Skeletal muscle tissue (tissue), 4 donors: Measurements from ENCODE around the gene KCNK4. TPM values are rescaled to one million over a fixed set of nuclear protein-coding genes. Genes with fewer than 3 reads are reported as not detected.
A peak's percentile ranks its signal among the peaks of the same experiment; 100 is the strongest.

ENCODE experiments used
- H3K27ac ChIP-seq: one replicate; pipeline ENCODE4 v1.7.0; 2013; ENCODE audit warnings: mild to moderate bottlenecking, low read depth, low read length, inconsistent platforms
- H3K27me3 ChIP-seq, 3 donors: one replicate each; pipeline ENCODE4 v1.7.0; 2013; ENCODE audit warnings: low read length in 3 of 3; ENCODE audit not compliant: control insufficient read depth in 3 of 3, insufficient read depth in 3 of 3
- H3K36me3 ChIP-seq, 3 donors: one replicate each; pipeline ENCODE4 v1.7.0; 2013; ENCODE audit warnings: low read length in 3 of 3; ENCODE audit not compliant: control insufficient read depth in 3 of 3, insufficient read depth in 3 of 3
- H3K4me1 ChIP-seq, 3 donors: one replicate each; pipeline ENCODE4 v1.7.0; 2013; ENCODE audit warnings: low read length in 3 of 3, mild to moderate bottlenecking in 3 of 3; ENCODE audit not compliant: control insufficient read depth in 3 of 3, insufficient read depth in 3 of 3
- H3K4me3 ChIP-seq, 3 donors: one replicate each; pipeline ENCODE4 v1.7.0; 2013; ENCODE audit warnings: low read length in 3 of 3
- H3K9ac ChIP-seq, 3 donors: one replicate each; pipeline ENCODE4 v1.7.0; 2013; ENCODE audit warnings: low read length in 3 of 3, mild to moderate bottlenecking in 3 of 3, moderate library complexity in 2 of 3, low read depth in 1 of 3
- H3K9me3 ChIP-seq, 3 donors: one replicate each; pipeline ENCODE4 v1.7.0; 2013; ENCODE audit warnings: low read length in 3 of 3; ENCODE audit not compliant: control insufficient read depth in 3 of 3
- total RNA-seq: library from RNA; depleted of rRNA; stranded (reverse); fragments of >200 nt; gene quantifications from one replicate; pipeline ENCODE4 v1.2.3, GENCODE V29; 2014
- donor health status: Osteomylitis.

The KCNK4 gene
- total RNA-seq, 1 donor from 2014 or later = not detected

GRCh38 chr11:64252003-64252872 lies 38.9 kb upstream of the KCNK4 start:
- Histone ChIP-seq H3K27ac (no peak overlapping the region), H3K9me3 (no peaks in the 10 kb centered on the region)

DNA sequence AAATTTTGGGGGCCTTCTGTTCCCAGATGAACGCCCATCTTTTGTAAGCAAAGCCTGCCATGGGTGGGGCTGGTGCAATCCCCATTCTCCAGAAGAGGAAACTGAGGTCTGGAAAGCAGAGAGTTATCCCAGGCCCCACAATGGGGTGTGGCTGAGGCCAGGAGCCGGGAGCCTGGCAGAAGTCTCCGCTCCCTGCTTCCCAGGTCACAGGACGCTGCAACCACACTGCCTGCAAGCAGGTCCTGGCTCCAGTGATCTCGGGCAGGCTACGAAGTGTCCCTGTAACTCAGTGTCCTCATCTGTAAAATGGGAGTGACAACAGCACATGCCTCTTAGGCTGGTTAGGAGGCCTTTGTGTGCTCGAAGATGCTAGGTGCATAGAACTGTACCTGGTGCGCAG lies 38.1 kb upstream of the KCNK4 start:
- Histone ChIP-seq H3K36me3 (peaks cover 9 to 15% (median 13%) of the 10 kb centered on the region in 3 donors), H3K27ac (no peak overlapping the region), H3K4me3 (no peak overlapping the region), H3K27me3 (no peaks in the 10 kb centered on the region), H3K9ac (peak overlapping the region in 1 of 3 donors; percentile 54), H3K4me1 (peaks cover 30 to 40% (median 34%) of the 10 kb centered on the region in 3 donors), H3K9me3 (no peaks in the 10 kb centered on the region)

More at GRCh38 chr11:64252003-64252872, 38.9 kb upstream of the KCNK4 start:
- no peaks in the 10 kb centered on the region for H3K27me3 ChIP-seq
- peaks cover 8 to 14% (median 9%) of the 10 kb centered on the region in 3 donors for H3K36me3 ChIP-seq
- H3K4me3 ChIP-seq = peak overlapping the region; percentile 73 to 78 (median 78)
- H3K4me1 ChIP-seq = peaks cover 35 to 46% (median 39%) of the 10 kb centered on the region in 3 donors
- H3K9ac ChIP-seq = peak overlapping the region; percentile 80 to 84 (median 81)

GRCh38 chr11:64253481-64253880 lies 37.6 kb upstream of the KCNK4 start:
- Histone ChIP-seq H3K9ac (peak overlapping the region in 2 of 3 donors; percentile 10 to 54), H3K27me3 (no peaks in the 10 kb centered on the region), H3K36me3 (peaks cover 12 to 20% (median 17%) of the 10 kb centered on the region in 3 donors), H3K4me3 (no peak overlapping the region), H3K27ac (no peak overlapping the region), H3K4me1 (peaks cover 29 to 36% (median 33%) of the 10 kb centered on the region in 3 donors), H3K9me3 (no peaks in the 10 kb centered on the region)

DNA sequence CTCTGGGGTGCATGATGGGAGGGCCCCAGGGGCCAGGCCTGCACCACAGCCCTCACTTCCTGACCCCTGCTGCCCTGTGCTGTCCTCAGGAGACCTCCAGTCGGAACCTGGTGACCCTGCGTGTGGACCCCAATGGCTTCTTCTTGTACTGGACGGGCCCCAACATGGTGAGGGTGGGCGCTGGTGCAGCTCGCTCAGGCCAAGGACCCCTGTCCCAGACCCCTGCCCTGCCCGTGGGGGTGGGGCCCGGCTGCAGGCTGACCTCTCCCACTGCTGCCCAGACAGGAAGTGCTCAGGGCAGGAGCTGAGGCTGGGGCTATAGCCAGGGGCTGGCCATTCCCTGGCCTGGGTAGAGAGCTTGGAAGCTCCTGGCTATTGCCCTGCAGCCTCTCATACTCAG lies 36.8 kb upstream of the KCNK4 start:
- peak overlapping the region in 1 of 3 donors; percentile 54 for H3K9ac ChIP-seq
- H3K4me3 ChIP-seq = no peak overlapping the region
- H3K4me1 ChIP-seq = peaks cover 29 to 36% (median 33%) of the 10 kb centered on the region in 3 donors
- H3K36me3 ChIP-seq = peaks cover 17 to 27% (median 23%) of the 10 kb centered on the region in 3 donors
- H3K9me3 ChIP-seq = no peaks in the 10 kb centered on the region
- H3K27me3 ChIP-seq = no peaks in the 10 kb centered on the region
- no peak overlapping the region for H3K27ac ChIP-seq

GRCh38 chr11:64255135-64256128 lies 35.7 kb upstream of the KCNK4 start:
- Histone ChIP-seq H3K9me3 (no peaks in the 10 kb centered on the region), H3K27ac (no peak overlapping the region), H3K4me1 (peaks cover 29 to 33% (median 32%) of the 10 kb centered on the region in 3 donors), H3K36me3 (peaks cover 27 to 32% (median 31%) of the 10 kb centered on the region in 3 donors), H3K4me3 (no peak overlapping the region), H3K27me3 (no peaks in the 10 kb centered on the region), H3K9ac (no peak overlapping the region)

DNA sequence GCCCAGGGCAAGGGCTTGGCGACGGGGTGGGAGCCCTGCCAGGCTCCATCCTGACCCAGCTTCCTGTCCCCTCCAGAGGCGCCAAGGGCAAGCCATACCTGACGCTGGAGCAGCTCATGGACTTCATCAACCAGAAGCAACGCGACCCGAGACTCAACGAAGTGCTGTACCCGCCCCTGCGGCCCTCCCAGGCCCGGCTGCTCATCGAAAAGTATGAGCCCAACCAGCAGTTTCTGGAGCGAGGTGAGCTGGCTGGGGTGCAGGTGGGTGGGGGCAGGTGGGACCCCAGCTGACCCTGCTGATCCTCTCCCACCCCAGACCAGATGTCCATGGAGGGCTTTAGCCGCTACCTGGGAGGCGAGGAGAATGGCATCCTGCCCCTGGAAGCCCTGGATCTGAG lies 34.8 kb upstream of the KCNK4 start:
- Histone ChIP-seq H3K4me3 (no peak overlapping the region), H3K4me1 (peaks cover 23 to 25% (median 25%) of the 10 kb centered on the region in 3 donors), H3K27me3 (no peaks in the 10 kb centered on the region), H3K9ac (no peak overlapping the region), H3K36me3 (peaks cover 29 to 34% (median 34%) of the 10 kb centered on the region in 3 donors), H3K27ac (no peak overlapping the region), H3K9me3 (no peaks in the 10 kb centered on the region)

DNA sequence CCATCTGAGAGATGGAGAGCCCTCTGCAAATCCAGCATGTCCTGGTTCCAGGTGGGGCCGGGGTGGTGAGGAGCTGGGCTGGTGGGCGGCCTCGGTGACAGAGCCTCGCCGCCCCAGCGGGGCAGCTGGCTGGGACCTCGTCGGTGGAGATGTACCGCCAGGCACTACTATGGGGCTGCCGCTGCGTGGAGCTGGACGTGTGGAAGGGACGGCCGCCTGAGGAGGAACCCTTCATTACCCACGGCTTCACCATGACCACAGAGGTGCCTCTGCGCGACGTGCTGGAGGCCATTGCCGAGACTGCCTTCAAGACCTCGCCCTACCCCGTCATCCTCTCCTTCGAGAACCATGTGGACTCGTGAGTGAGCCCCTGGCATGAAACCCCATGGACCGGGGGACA lies 32.7 kb upstream of the KCNK4 start:
- Histone ChIP-seq H3K9me3 (no peaks in the 10 kb centered on the region), H3K4me3 (no peak overlapping the region), H3K4me1 (peaks cover 9 to 10% (median 10%) of the 10 kb centered on the region in 3 donors), H3K36me3 (peaks cover 45 to 47% (median 45%) of the 10 kb centered on the region in 3 donors), H3K27ac (no peak overlapping the region), H3K27me3 (no peaks in the 10 kb centered on the region), H3K9ac (no peak overlapping the region)

DNA sequence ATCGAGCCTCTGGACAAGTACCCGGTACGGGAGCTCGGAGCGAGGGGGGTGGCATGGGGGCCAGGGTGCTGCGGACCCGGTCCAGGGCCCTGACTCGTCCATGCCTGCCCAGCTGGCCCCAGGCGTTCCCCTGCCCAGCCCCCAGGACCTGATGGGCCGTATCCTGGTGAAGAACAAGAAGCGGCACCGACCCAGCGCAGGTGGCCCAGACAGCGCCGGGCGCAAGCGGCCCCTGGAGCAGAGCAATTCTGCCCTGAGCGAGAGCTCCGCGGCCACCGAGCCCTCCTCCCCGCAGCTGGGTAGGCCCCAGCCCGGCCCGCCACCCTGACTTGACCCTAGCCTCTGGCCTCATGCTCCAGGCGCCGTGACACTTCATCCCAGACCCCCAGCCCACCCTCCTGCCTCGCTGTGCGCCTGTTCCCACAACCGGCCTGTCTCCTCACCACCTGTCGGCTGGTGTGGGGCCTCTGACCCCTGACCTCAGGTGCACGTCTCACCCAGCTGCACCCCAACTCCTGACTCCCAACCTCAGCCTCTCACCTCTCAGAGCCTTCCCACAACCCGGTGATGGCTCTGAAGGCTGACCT lies 32.1 kb upstream of the KCNK4 start:
- H3K27me3 ChIP-seq = no peaks in the 10 kb centered on the region
- no peak overlapping the region for H3K9ac ChIP-seq
- peaks cover 47 to 50% (median 48%) of the 10 kb centered on the region in 3 donors for H3K36me3 ChIP-seq
- H3K27ac ChIP-seq = no peak overlapping the region
- peaks cover 2 to 4% (median 3%) of the 10 kb centered on the region in 3 donors for H3K4me1 ChIP-seq
- H3K9me3 ChIP-seq = no peaks in the 10 kb centered on the region
- no peak overlapping the region for H3K4me3 ChIP-seq

DNA sequence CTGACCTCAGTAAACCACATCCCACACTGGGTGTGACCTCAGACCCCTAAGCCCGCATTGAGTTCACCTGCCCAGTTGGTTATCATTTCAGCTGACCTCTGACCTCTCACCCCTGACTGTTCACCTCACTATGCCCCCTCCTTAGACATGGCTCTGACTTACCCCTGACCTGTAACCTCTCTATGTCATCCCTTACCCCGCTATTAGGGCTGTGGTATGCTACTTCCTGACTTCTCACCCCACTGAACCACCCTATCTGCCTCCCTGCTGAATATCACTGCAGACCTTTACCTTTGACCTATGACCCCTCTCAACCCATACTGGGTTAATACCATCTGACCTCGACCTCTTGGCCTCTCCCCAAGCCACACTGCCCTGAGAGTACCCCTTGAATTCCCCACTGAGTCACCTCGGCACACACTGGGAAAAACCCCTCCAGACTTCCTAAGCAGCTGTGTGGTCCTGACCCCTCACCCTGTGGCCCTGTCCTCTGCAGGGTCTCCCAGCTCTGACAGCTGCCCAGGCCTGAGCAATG lies 31.5 kb upstream of the KCNK4 start:
- Histone ChIP-seq H3K9me3 (no peaks in the 10 kb centered on the region), H3K4me3 (no peak overlapping the region), H3K36me3 (peaks cover 48 to 50% (median 48%) of the 10 kb centered on the region in 3 donors), H3K27ac (no peak overlapping the region), H3K4me1 (no peaks in the 10 kb centered on the region), H3K27me3 (no peaks in the 10 kb centered on the region), H3K9ac (no peak overlapping the region)
